NT2/D1 (cell line): ENCODE results near the gene PLXNA2.

Experiments used
- YY1 ChIP-seq: IDR thresholded peaks from 2 replicates; pipeline ENCODE4 v1.6.1; 2011; ENCODE audit not compliant: insufficient read length, insufficient read depth
- ZNF274 ChIP-seq: IDR thresholded peaks from 2 replicates; pipeline ENCODE4 v1.6.1; 2011; ENCODE audit warnings: mild to moderate bottlenecking, low read depth, low read length

GRCh38 chr1:208059409-208060001 lies 184.7 kb downstream of the PLXNA2 start:
- TF ChIP-seq ZNF274: no peak
- no peak for TF ChIP-seq YY1
